Measurements from ENCODE around the gene GLCCI1. TPM values are rescaled to one million over a fixed set of nuclear protein-coding genes. Genes with fewer than 3 reads are reported as not detected.
A peak's percentile ranks its signal among the peaks of the same experiment; 100 is the strongest.
"Not testable (repeated sequence)": the region's sequence is repeated elsewhere in the genome, so short reads cannot be mapped to it uniquely, and the experiment has no call there.

GLCCI1 gene
- total RNA-seq, 6 experiments from 2014 or later = 2.4 to 11.1 (median 5.0) TPM

GRCh38 chr7:7990441-7990761 is 21.8 kb downstream of the GLCCI1 start:
- WGBS (ENCODE audit: insufficient coverage, low coverage, low lambda C conversion rate, missing lambda C conversion rate) = 49% methylated on average over 2 of the region's 2 CpGs
- H3K4me3 ChIP-seq = no peak overlapping the region

GRCh38 chr7:7992506-7992905 is 23.9 kb downstream of the GLCCI1 start:
- DNase-seq (no peak), ATAC-seq (no peak)
- H3K4me3 ChIP-seq = no peak overlapping the region
- no peak for TF ChIP-seq CTCF (IDR thresholded peaks at IDR 0.05)
- TF ChIP-seq POLR2A (IDR thresholded peaks at IDR 0.05) = no peak
- H3K27me3 ChIP-seq = no peaks in the 10 kb centered on the region
- H3K36me3 ChIP-seq = no peaks in the 10 kb centered on the region
- intact Hi-C loops (cut with DNase I) = no loop called here
- no peak overlapping the region for H3K27ac ChIP-seq
- H3K9me3 ChIP-seq = no peaks in the 10 kb centered on the region
- 88% methylated on average over 1 of the region's 1 CpG for WGBS (ENCODE audit: insufficient coverage, low coverage, low lambda C conversion rate, missing lambda C conversion rate)
- H3K4me1 ChIP-seq = peaks cover 0 to 10% (median 3%) of the 10 kb centered on the region in 4 donors

More at GRCh38 chr7:7990441-7990761, 21.8 kb downstream of the GLCCI1 start:
- DNase-seq (no peak), ATAC-seq (peak in 3 of 4 donors; percentile 21 to 53 (median 25))
- Histone ChIP-seq H3K27ac (peak overlapping the region in 2 of 3 donors; percentile 5 to 6), H3K9me3 (no peaks in the 10 kb centered on the region), H3K4me1 (peaks cover 0 to 7% (median 0%) of the 10 kb centered on the region in 4 donors), H3K27me3 (no peaks in the 10 kb centered on the region), H3K36me3 (no peaks in the 10 kb centered on the region)
- TF ChIP-seq CTCF (IDR thresholded peaks at IDR 0.05) = no peak
- TF ChIP-seq POLR2A (IDR thresholded peaks at IDR 0.05) = no peak
- intact Hi-C loops (cut with DNase I) = no loop called here

- WGBS (ENCODE audit: insufficient coverage, low coverage, low lambda C conversion rate, missing lambda C conversion rate) = 98% methylated on average over 5 of the region's 6 CpGs
- intact Hi-C loops (cut with DNase I); ATAC-seq; H3K27me3 ChIP-seq; H3K9me3 ChIP-seq; DNase-seq; H3K27ac ChIP-seq; H3K36me3 ChIP-seq; H3K4me1 ChIP-seq; H3K4me3 ChIP-seq: not testable (repeated sequence)
Measured at GRCh38 chr7:7995348-7995747, 26.8 kb downstream of the GLCCI1 start.

GRCh38 chr7:7996568-7996967 is 28.0 kb downstream of the GLCCI1 start:
- Histone ChIP-seq H3K4me1 (peaks cover 0 to 6% (median 2%) of the 10 kb centered on the region in 4 donors), H3K27ac (peak overlapping the region in 2 of 3 donors; percentile 16 to 19), H3K4me3 (no peak overlapping the region), H3K27me3 (no peaks in the 10 kb centered on the region), H3K36me3 (no peaks in the 10 kb centered on the region), H3K9me3 (no peaks in the 10 kb centered on the region)
- DNase-seq (no peak), ATAC-seq (peak; percentile 59 to 88 (median 64))
- intact Hi-C loops (cut with DNase I) = no loop called here
- TF ChIP-seq CTCF (IDR thresholded peaks at IDR 0.05) (no peak), POLR2A (IDR thresholded peaks at IDR 0.05) (no peak)

- intact Hi-C loops (cut with DNase I) = no loop called here
- H3K9me3 ChIP-seq = no peaks in the 10 kb centered on the region
- H3K27ac ChIP-seq = no peak overlapping the region
- H3K4me1 ChIP-seq = peaks cover 0 to 6% (median 2%) of the 10 kb centered on the region in 4 donors
- no peak for ATAC-seq
- H3K36me3 ChIP-seq = no peaks in the 10 kb centered on the region
- no peak overlapping the region for H3K4me3 ChIP-seq
- 27% methylated on average over 1 of the region's 1 CpG for WGBS (ENCODE audit: insufficient coverage, low coverage, low lambda C conversion rate, missing lambda C conversion rate)
- TF ChIP-seq CTCF (IDR thresholded peaks at IDR 0.05) (no peak), POLR2A (IDR thresholded peaks at IDR 0.05) (no peak)
- no peaks in the 10 kb centered on the region for H3K27me3 ChIP-seq
- no peak for DNase-seq
Measured at GRCh38 chr7:8000315-8000941, 31.8 kb downstream of the GLCCI1 start.

Measured in right lobe of liver (tissue), 6 donors.